Liver (tissue), 9 donors: ENCODE data around the gene CAT. TPM values are rescaled to one million over a fixed set of nuclear protein-coding genes. Genes with fewer than 3 reads are reported as not detected.
A peak's percentile ranks its signal among the peaks of the same experiment; 100 is the strongest.

Experiments
- DNase-seq: peaks from one replicate; pipeline ENCODE4 v3.0.0-alpha.2; 2017; ENCODE audit warnings: low spot score
- H3K27ac ChIP-seq, 2 donors: one replicate each; pipeline ENCODE4 v1.7.0; 2013; ENCODE audit warnings: inconsistent platforms in 2 of 2, low read length in 2 of 2, control low read depth in 1 of 2, low read depth in 1 of 2, mild to moderate bottlenecking in 1 of 2
- H3K27me3 ChIP-seq, 4 donors: one replicate each; pipeline versions ENCODE4 v1.6.1 to v1.7.0; 2013; ENCODE audit warnings: low read length in 3 of 4, inconsistent platforms in 1 of 4, mild to moderate bottlenecking in 1 of 4, moderate library complexity in 1 of 4; ENCODE audit not compliant: control insufficient read depth in 4 of 4, insufficient read depth in 4 of 4
- H3K36me3 ChIP-seq, 4 donors: one replicate each; pipeline versions ENCODE4 v1.6.1 to v1.7.0; 2013; ENCODE audit warnings: low read length in 3 of 4, mild to moderate bottlenecking in 3 of 4, low read depth in 1 of 4, moderate library complexity in 1 of 4; ENCODE audit not compliant: control insufficient read depth in 4 of 4, insufficient read depth in 3 of 4
- H3K4me1 ChIP-seq, 4 donors: one replicate each; pipeline versions ENCODE4 v1.6.1 to v1.7.0; 2013; ENCODE audit warnings: low read length in 3 of 4, mild to moderate bottlenecking in 3 of 4, moderate library complexity in 1 of 4; ENCODE audit not compliant: control insufficient read depth in 4 of 4, insufficient read depth in 4 of 4
- H3K4me3 ChIP-seq, 3 donors: one replicate each; pipeline versions ENCODE4 v1.6.1 to v1.7.0; 2013; ENCODE audit warnings: low read length in 3 of 3, control low read depth in 1 of 3, low read depth in 1 of 3, mild to moderate bottlenecking in 1 of 3
- H3K9ac ChIP-seq, 2 donors: one replicate each; pipeline ENCODE4 v1.7.0; 2013; ENCODE audit warnings: low read length in 2 of 2, mild to moderate bottlenecking in 2 of 2, moderate library complexity in 2 of 2, control low read depth in 1 of 2, low read depth in 1 of 2
- H3K9me3 ChIP-seq, 4 donors: one replicate each; pipeline versions ENCODE4 v1.6.1 to v1.7.0; 2013; ENCODE audit warnings: low read length in 3 of 4; ENCODE audit not compliant: control insufficient read depth in 4 of 4
- FOXA2 ChIP-seq: IDR thresholded peaks from 2 replicates; pipeline ENCODE4 v1.6.1; 2016; ENCODE audit warnings: antibody characterized with exemption
- HNF4A ChIP-seq, 2 donors: conservative IDR thresholded peaks; 2 replicates each; pipeline ENCODE4 v1.6.1; 2016; ENCODE audit warnings: antibody characterized with exemption in 2 of 2, mild to moderate bottlenecking in 2 of 2
- HNF4G ChIP-seq: IDR thresholded peaks from 2 replicates; pipeline ENCODE4 v1.6.1; 2016; ENCODE audit warnings: antibody characterized with exemption
- JUND ChIP-seq, 2 donors: IDR thresholded peaks; 2 replicates each; pipeline ENCODE4 v1.6.1; 2016; ENCODE audit warnings: antibody characterized with exemption in 2 of 2
- MAX ChIP-seq: IDR thresholded peaks from 2 replicates; pipeline ENCODE4 v1.6.1; 2016; ENCODE audit warnings: antibody characterized with exemption
- NR2F2 ChIP-seq: IDR thresholded peaks from 2 replicates; pipeline ENCODE4 v1.6.1; 2016; ENCODE audit warnings: antibody characterized with exemption
- RXRA ChIP-seq, 2 donors: IDR thresholded peaks; 2 replicates each; pipeline ENCODE4 v1.6.1; 2017 to 2018; ENCODE audit warnings: antibody characterized with exemption in 2 of 2, mild to moderate bottlenecking in 1 of 2
- YY1 ChIP-seq: IDR thresholded peaks from 2 replicates; pipeline ENCODE4 v1.6.1; 2016; ENCODE audit warnings: antibody characterized with exemption, mild to moderate bottlenecking
- ZBTB33 ChIP-seq: IDR thresholded peaks from 2 replicates; pipeline ENCODE4 v1.6.1; 2016; ENCODE audit warnings: antibody characterized with exemption
- WGBS: extraction: QIAGEN DNeasy Blood & Tissue Kit; methylation state at CpG from one replicate; pipeline ENCODE4 v1.1.7; 2013; 5-methylcytosine and 5-hydroxymethylcytosine counted together
- polyA plus RNA-seq, 2 donors: library from polyadenylated mRNA; stranded (reverse) in 1 of 2; unstranded in 1 of 2; fragments of 200-250 nt in 1 of 2; fragments of >200 nt in 1 of 2; fragmentation: Nextera tagmentation in 1 of 2; extraction: Ambion mirVana in 1 of 2; gene quantifications; one replicate each; pipeline versions ENCODE4 v1.2.1 to v1.2.3, GENCODE V29; 2013 to 2015
- total RNA-seq, 2 donors: library from RNA; depleted of rRNA; stranded (reverse); fragments of >200 nt; gene quantifications; one replicate each; pipeline ENCODE4 v1.2.3, GENCODE V29; 2014
- donor health status: healthy.
- donor health status: healthy.
- donor health status: healthy.
- donor health status: healthy.
- donor health status: healthy.

The CAT gene
- total and polyA plus RNA-seq, 4 donors, result 270 to 620 (median 388) TPM

- TF ChIP-seq FOXA2, result no peak
- TF ChIP-seq HNF4G, result peak; percentile 31
- TF ChIP-seq MAX, result no peak
- no peak for TF ChIP-seq ZBTB33
- TF ChIP-seq YY1, result peak; percentile 41
- peak; percentile 33 to 34 for TF ChIP-seq RXRA (IDR thresholded peaks at IDR 0.05)
- peak; percentile 84 to 89 for TF ChIP-seq HNF4A (conservative IDR thresholded peaks at IDR 0.05)
- TF ChIP-seq NR2F2, result peak; percentile 34
- peaks cover 15 to 67% (median 44%) of the 10 kb centered on the region in 4 donors for H3K36me3 ChIP-seq
- 48% methylated on average over 2 of the region's 2 CpGs for WGBS
- DNase-seq, result no peak
- H3K4me3 ChIP-seq, result no peak overlapping the region
- peaks cover 14 to 82% (median 80%) of the 10 kb centered on the region in 4 donors for H3K4me1 ChIP-seq
- H3K27me3 ChIP-seq, result no peaks in the 10 kb centered on the region
- H3K9ac ChIP-seq, result no peak overlapping the region
- no peaks in the 10 kb centered on the region for H3K9me3 ChIP-seq
- peak overlapping the region in 1 of 2 donors; percentile 14 for H3K27ac ChIP-seq
These were observed 18.9 kb downstream of the CAT start for GRCh38 chr11:34457607-34458006.

- 81% methylated on average over 4 of the region's 4 CpGs for whole genome bisulfite sequencing
- peaks cover 14 to 65% (median 43%) of the 10 kb centered on the region in 4 donors for H3K36me3 ChIP-seq
These were observed 19.8 kb downstream of the CAT start for GRCh38 chr11:34458525-34458924.

More at GRCh38 chr11:34458525-34458924, 19.8 kb downstream of the CAT start:
- H3K27me3 ChIP-seq, result no peaks in the 10 kb centered on the region
- H3K27ac ChIP-seq, result peak overlapping the region; percentile 14 to 56
- no peak for DNase-seq
- TF ChIP-seq MAX (no peak), ZBTB33 (no peak), RXRA (IDR thresholded peaks at IDR 0.05) (no peak), JUND (IDR thresholded peaks at IDR 0.05) (no peak)
- no peak overlapping the region for H3K4me3 ChIP-seq
- H3K4me1 ChIP-seq, result peaks cover 17 to 84% (median 81%) of the 10 kb centered on the region in 4 donors
- H3K9ac ChIP-seq, result no peak overlapping the region
- no peaks in the 10 kb centered on the region for H3K9me3 ChIP-seq
